HL-60 (cell line): ENCODE data around the gene LMAN2.
A peak's percentile ranks its signal among the peaks of the same experiment; 100 is the strongest.

Experiments used
- DNase-seq, 2 experiments: peaks; one replicate each; pipeline ENCODE4 v3.0.0-alpha.2; 2010 to 2020; ENCODE audit warnings: low read depth in 1 of 2, low spot score in 1 of 2
- H3K27ac ChIP-seq: fragments of 250-450 bp; sonication (Bioruptor Pico); replicated peaks from 2 replicates; pipeline ENCODE4 v1.5.1; 2020; ENCODE audit warnings: mild to moderate bottlenecking, moderate library complexity
- H3K27me3 ChIP-seq: fragments of 250-450 bp; sonication (Bioruptor Pico); 2 replicates; pipeline ENCODE4 v1.5.1; 2021; ENCODE audit warnings: mild to moderate bottlenecking, moderate library complexity; ENCODE audit not compliant: insufficient read depth, poor library complexity, severe bottlenecking
- H3K4me3 ChIP-seq: replicated peaks from 2 replicates; pipeline ENCODE4 v1.5.1; 2011; ENCODE audit warnings: mild to moderate bottlenecking, control low read depth, low read length; ENCODE audit not compliant: insufficient read depth
- CTCF ChIP-seq: IDR thresholded peaks from one replicate; pipeline ENCODE4 v1.5.1; 2011; ENCODE audit warnings: low read length, control low read depth, inconsistent platforms; ENCODE audit not compliant: insufficient read depth
- GABPA ChIP-seq: IDR thresholded peaks from 2 replicates; pipeline ENCODE4 v1.6.1; 2012; ENCODE audit warnings: low read depth
- POLR2AphosphoS5 ChIP-seq: IDR thresholded peaks from 2 replicates; pipeline ENCODE4 v1.6.1; 2012; ENCODE audit warnings: low read depth
- REST ChIP-seq: IDR thresholded peaks from 2 replicates; pipeline ENCODE4 v1.6.1; 2012; ENCODE audit warnings: low read depth; ENCODE audit not compliant: insufficient replicate concordance
- SPI1 ChIP-seq: IDR thresholded peaks from 2 replicates; pipeline ENCODE4 v1.6.1; 2012; ENCODE audit warnings: low read depth, mild to moderate bottlenecking, borderline replicate concordance

LMAN2 gene

GRCh38 chr5:177353093-177353492 is 1.6 kb upstream of the LMAN2 start:
- Histone ChIP-seq H3K27ac (peak overlapping the region; percentile 99), H3K4me3 (no peak overlapping the region), H3K27me3 (no peaks in the 10 kb centered on the region)
- peak in 1 of 2 experiments; percentile 63 for DNase-seq
- TF ChIP-seq GABPA: no peak
- TF ChIP-seq SPI1: peak; percentile 90

- Histone ChIP-seq H3K4me3 (peak overlapping the region; percentile 90), H3K27me3 (no peaks in the 10 kb centered on the region), H3K27ac (peak overlapping the region; percentile 99)
- TF ChIP-seq POLR2AphosphoS5: no peak
- no peak for TF ChIP-seq SPI1
- TF ChIP-seq REST: no peak
- no peak for TF ChIP-seq CTCF
- TF ChIP-seq GABPA: no peak
- no peak for DNase-seq
These were observed 584 bp downstream of the LMAN2 start for GRCh38 chr5:177350776-177351391.

- H3K4me3 ChIP-seq: peak overlapping the region; percentile 90
- DNase-seq: no peak
- H3K27ac ChIP-seq: no peak overlapping the region
- H3K27me3 ChIP-seq: no peaks in the 10 kb centered on the region
- TF ChIP-seq CTCF (no peak), SPI1 (no peak), POLR2AphosphoS5 (no peak), REST (no peak), GABPA (no peak)
These were observed 1.7 kb downstream of the LMAN2 start for GRCh38 chr5:177349762-177350161.

GRCh38 chr5:177349362-177349647 is 2.2 kb downstream of the LMAN2 start:
- Histone ChIP-seq H3K27me3 (no peaks in the 10 kb centered on the region), H3K4me3 (no peak overlapping the region), H3K27ac (no peak overlapping the region)
- no peak for DNase-seq
- TF ChIP-seq SPI1: no peak
- TF ChIP-seq REST: no peak
